Measurements from ENCODE around the gene SUGP2. TPM values are rescaled to one million over a fixed set of nuclear protein-coding genes. Genes with fewer than 3 reads are reported as not detected.

SUGP2 gene
- total and polyA plus RNA-seq, 12 donors, result 22.0 to 291 (median 53.2) TPM

DNA sequence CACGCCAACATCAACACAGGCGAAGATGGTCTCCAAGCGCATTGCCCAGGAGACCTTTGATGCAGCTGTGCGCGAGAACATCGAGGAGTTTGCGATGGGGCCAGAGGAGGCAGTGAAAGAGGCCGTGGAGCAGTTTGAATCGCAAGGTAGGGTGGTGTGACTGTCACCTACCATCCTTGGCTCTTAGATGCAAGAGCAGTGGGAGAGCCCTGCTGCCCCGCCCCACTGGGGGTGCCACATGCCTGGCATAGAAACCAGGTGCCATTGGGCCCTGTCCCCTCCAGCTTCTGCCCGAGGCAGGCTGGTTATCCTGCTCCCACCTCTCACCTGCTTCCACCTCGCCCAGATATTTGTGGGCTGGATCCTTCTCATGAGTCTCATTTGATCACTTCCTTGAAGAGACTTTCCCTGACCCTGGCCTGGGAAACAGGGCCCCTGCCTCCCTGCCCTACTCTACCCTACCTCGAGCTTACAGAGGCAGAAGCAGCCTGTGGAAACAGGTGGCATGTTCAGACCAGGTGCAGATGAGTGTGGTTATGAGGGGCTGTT, 9.5 kb upstream of the SUGP2 start:
- DNase-seq, result no peak
- H3K4me3 ChIP-seq, result no peak overlapping the region
- H3K36me3 ChIP-seq (replicated peaks in 1 of 2), result peaks cover 0 to 18% of the 10 kb centered on the region in 2 donors
- H3K4me1 ChIP-seq (replicated peaks in 1 of 2), result peaks cover 0 to 5% of the 10 kb centered on the region in 2 donors
- TF ChIP-seq, protein P1, sequence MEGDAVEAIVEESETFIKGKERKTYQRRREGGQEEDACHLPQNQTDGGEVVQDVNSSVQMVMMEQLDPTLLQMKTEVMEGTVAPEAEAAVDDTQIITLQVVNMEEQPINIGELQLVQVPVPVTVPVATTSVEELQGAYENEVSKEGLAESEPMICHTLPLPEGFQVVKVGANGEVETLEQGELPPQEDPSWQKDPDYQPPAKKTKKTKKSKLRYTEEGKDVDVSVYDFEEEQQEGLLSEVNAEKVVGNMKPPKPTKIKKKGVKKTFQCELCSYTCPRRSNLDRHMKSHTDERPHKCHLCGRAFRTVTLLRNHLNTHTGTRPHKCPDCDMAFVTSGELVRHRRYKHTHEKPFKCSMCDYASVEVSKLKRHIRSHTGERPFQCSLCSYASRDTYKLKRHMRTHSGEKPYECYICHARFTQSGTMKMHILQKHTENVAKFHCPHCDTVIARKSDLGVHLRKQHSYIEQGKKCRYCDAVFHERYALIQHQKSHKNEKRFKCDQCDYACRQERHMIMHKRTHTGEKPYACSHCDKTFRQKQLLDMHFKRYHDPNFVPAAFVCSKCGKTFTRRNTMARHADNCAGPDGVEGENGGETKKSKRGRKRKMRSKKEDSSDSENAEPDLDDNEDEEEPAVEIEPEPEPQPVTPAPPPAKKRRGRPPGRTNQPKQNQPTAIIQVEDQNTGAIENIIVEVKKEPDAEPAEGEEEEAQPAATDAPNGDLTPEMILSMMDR (IDR thresholded peaks at IDR 0.05), result no peak
- TF ChIP-seq POLR2A (IDR thresholded peaks at IDR 0.05), result no peak
- H3K9me3 ChIP-seq (replicated peaks in 1 of 3), result no peaks in the 10 kb centered on the region
- WGBS, 4 donors, result 91 to 97% (median 94%) methylated on average over 7 to 13 of the region's 13 CpGs
- H3K27ac ChIP-seq, result no peak overlapping the region
- intact Hi-C loops (cut with DNase I), result no loop called here
- no peaks in the 10 kb centered on the region for H3K27me3 ChIP-seq

DNA sequence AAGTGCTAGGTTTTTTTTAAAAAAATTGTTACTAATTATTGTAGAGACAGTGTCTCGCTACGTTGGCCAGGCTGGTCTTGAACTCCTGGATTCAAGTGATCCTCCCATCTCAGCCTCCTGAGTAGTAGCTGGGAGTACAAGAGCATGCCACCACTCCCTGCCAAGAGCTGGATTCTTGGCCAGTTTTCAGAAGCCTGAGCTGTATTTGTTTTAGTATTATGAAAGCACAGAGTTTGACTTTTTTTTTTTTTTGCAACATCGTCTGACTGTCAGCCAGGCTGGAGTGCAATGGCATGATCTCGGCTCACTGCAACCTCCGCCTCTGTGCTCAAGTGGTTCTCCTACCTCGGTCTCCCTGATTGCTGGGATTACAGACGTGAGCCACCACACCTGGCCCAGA, 7.1 kb upstream of the SUGP2 start:
- no peaks in the 10 kb centered on the region for H3K27me3 ChIP-seq
- TF ChIP-seq, protein P1 (IDR thresholded peaks at IDR 0.05), result no peak
- peak in 1 of 2 donors; percentile 9 for TF ChIP-seq POLR2A (IDR thresholded peaks at IDR 0.05)
- H3K4me1 ChIP-seq (replicated peaks in 1 of 2), result peaks cover 0 to 5% of the 10 kb centered on the region in 2 donors
- peaks cover 0 to 18% of the 10 kb centered on the region in 2 donors for H3K36me3 ChIP-seq (replicated peaks in 1 of 2)
- no peaks in the 10 kb centered on the region for H3K9me3 ChIP-seq (replicated peaks in 1 of 3)
- peak overlapping the region in 1 of 5 donors; percentile 13 for H3K27ac ChIP-seq
- DNase-seq, result peak in 6 of 7 donors; percentile 75 to 90 (median 84)
- H3K4me3 ChIP-seq, result no peak overlapping the region
- intact Hi-C loops (cut with DNase I), result no loop called here
- 36 to 53% (median 51%) methylated on average over 7 of the region's 7 CpGs for WGBS, 4 donors

- 77 to 85% (median 78%) methylated on average over 4 of the region's 4 CpGs for WGBS, 4 donors
- intact Hi-C loops (cut with DNase I), result no loop called here
Observed at GRCh38 chr19:19039901-19040300, 6.6 kb upstream of the SUGP2 start.

GRCh38 chr19:19034204-19034624, 897 bp upstream of the SUGP2 start:
- peaks cover 0 to 14% of the 10 kb centered on the region in 2 donors for H3K36me3 ChIP-seq (replicated peaks in 1 of 2)
- H3K27me3 ChIP-seq, result no peaks in the 10 kb centered on the region
- TF ChIP-seq POLR2A (IDR thresholded peaks at IDR 0.05), result no peak
- TF ChIP-seq, protein P1 (IDR thresholded peaks at IDR 0.05), result no peak
- DNase-seq, result peak in 6 of 7 donors; percentile 58 to 71 (median 66)
- H3K4me3 ChIP-seq, result peak overlapping the region; percentile 27 to 99 (median 74)
- 3 to 9% (median 5%) methylated on average over 10 of the region's 10 CpGs for WGBS, 4 donors
- H3K4me1 ChIP-seq (replicated peaks in 1 of 2), result peaks cover 14 to 22% of the 10 kb centered on the region in 2 donors
- peak overlapping the region in 3 of 5 donors; percentile 91 to 97 (median 97) for H3K27ac ChIP-seq
- no peaks in the 10 kb centered on the region for H3K9me3 ChIP-seq (replicated peaks in 1 of 3)
- intact Hi-C loops (cut with DNase I), result no loop called here

More at GRCh38 chr19:19039901-19040300, 6.6 kb upstream of the SUGP2 start:
- no peak for TF ChIP-seq POLR2A (IDR thresholded peaks at IDR 0.05)
- TF ChIP-seq, protein P1 (IDR thresholded peaks at IDR 0.05), result no peak
- no peak for DNase-seq
- Histone ChIP-seq H3K4me1 (replicated peaks in 1 of 2) (peaks cover 0 to 5% of the 10 kb centered on the region in 2 donors), H3K27ac (peak overlapping the region in 1 of 5 donors; percentile 13), H3K36me3 (replicated peaks in 1 of 2) (peaks cover 0 to 15% of the 10 kb centered on the region in 2 donors), H3K4me3 (no peak overlapping the region), H3K27me3 (no peaks in the 10 kb centered on the region), H3K9me3 (replicated peaks in 1 of 3) (no peaks in the 10 kb centered on the region)

All from adrenal gland (tissue), 12 donors.